GM19467 (cell line): ENCODE data around the gene PAX2.

ENCODE experiments used
- ATAC-seq: cut with Tn5 transposase; IDR thresholded peaks from one replicate; pipeline ENCODE4 v1.9.1; 2021; ENCODE audit warnings: mild to moderate bottlenecking, moderate library complexity; ENCODE audit not compliant: unreplicated experiment

The PAX2 gene

DNA sequence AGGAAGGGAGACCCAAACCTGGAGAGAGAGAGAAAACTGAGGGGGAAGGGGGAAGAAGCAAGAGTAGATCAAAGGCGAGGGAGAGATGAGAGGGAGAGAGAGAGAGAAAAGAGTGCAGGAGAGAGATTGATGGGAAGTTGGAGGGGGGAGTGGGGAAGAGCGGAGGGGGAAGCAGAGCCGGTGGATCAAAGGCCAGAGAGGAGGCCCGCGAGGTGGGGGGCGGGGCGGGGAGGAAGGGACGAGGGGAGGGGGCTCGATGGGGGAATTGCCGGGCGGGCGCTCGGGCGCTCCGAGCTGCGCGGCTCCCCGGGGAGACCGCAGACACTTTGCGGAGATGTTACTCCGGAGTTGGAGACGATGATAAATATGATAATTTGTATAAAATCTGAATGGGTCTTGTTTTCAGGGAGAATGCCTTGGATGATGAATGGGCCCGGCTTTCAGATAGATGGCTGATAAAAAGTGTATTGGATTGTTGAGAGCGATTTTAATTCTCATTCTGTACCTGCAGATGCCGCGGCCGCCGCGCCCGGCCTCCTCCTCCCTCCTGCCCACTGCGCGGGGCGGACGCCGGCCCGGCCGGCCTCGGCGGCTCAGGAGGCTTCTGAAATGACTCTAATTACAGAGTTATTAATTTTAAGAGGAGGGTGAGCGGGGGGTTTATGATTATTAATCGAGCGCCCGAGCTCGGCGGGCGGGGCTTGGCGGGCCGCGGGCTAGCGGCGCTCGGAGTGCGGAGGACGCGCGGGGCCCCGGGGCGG lies 21.4 kb upstream of the PAX2 start:
- ATAC-seq: no peak

DNA sequence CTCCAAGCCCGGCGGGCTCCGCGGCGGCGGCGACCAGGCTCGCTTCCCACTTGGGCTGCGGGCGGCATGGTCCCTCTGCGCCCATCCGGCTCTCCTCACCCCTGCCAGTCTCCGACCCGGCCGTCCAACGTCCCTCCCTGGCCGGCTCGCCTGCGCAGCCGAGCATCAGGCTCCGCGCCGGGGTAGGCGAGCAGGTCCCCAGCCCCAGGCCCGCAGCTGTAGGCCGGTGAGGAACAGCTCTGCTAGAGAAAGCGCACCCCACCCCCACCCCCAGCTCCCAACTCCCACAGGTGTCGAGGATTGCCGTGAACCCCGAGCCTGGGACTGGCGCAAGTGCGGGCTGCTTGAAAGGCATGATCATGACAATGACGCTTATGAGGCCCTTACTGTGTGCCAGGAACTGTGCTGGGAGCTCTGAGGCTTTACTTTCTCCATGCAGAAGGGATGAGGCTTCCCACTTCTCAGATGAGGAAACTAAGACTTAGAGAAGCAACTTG lies 20.8 kb upstream of the PAX2 start:
- ATAC-seq: no peak

DNA sequence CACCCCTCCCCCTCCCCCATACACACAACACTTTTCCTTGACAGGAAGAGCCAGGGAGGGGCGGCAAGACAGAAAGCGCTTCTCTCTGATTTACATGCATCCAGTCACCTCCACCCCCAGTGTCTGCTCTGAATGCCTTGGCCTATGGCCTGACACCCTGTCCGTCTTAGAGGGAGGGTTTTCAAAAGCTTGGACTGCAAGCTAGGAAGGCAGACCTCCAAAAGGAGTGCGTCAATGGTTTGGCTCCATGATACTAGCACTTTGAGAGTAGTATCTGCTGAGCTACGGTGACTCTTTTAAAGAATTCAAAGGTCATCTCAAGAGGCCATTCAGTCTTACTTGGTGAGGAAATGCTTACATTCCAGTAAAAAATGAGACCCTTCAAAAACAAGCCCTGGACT lies 20.3 kb upstream of the PAX2 start:
- ATAC-seq: no peak

DNA sequence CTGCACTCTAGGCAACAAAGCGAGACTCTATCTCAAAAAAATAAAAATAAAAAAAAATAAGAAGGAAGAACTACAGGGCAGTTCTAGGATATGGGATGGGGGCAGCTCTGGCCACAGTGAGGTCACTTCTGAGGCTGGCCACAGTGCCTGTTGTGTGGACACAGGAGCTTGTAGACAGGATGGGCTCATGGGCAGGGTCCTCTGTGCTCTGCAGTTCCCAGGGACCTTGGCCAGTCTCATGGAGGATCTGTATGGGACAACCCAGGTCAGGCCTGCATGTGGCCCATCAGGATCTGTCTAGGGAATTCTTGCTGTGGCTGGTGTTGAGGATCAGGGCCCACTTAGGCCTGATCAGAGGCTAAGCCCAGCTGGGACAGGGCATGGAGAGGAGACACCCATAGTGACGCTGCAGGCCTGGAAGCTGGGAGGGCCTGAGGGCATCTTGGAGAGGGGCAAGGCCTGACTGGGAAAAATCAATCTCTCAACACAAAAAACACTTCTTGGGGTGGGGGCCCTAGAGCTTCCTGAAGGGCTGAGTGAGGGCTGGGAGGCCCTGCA lies 19.4 kb upstream of the PAX2 start:
- no peak for ATAC-seq

DNA sequence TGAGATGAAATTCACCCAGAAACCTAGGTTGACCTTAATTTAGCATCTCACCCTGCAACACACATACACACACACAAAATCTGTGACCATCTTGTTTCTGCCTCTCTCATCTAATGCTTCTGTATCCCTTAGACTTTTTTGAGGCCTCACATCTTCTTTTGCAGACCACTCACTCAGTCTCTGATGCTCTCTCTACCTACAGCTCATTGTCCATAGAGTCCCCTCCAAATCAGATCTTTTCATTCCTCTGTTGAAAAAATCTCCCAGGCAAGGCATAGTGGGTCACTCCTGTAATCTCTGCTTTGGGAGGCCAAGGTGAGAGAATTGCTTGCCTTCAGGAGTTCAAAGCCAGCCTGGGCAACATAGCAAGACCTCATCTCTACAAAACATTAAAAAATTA lies 17.6 kb upstream of the PAX2 start:
- ATAC-seq: no peak

DNA sequence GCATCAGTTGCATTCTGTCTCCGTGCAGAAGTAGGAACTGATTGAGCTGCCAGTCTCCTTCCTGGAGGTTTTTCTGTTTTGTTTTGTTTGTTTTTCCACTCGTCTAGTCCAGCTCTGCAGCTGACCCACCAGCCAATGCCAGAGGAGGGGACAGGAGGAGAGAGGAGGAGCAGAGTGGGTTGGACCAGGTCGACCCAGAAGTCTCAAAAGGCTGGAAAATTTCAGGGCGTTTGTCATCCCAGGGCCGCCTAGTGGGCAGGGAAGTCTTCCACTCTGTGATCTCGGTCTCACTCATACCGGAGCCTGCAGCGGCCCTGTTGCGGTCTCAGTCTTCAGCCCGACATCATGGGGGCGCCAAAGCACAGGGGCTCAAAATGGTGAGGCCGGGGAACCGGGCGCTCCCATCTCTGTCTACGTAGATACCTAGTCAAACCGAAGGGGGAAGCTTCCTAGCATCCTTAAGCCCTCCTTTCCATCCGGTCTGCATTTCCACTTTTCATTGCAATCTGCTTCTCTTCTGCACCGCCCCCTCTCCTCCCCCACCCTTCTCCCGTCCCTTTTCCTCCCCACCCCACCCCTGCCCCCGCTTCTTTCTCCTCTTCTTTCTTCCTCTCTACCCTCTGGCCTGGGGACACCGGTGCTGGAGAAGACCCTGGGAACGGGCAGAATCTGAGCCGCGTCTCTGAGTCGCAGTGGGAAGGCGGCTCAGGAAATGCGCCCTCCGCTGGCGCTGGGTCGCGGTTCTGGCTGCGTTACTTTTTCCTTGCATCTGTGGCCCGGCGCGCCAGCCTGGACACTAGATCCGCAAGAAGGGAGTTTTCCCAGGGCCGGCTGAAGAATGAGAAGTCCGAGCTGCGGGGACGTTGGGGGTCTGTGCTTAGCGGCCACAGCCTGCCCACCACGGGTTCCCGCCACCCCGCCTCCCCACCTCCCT lies 16.2 kb upstream of the PAX2 start:
- ATAC-seq: no peak

DNA sequence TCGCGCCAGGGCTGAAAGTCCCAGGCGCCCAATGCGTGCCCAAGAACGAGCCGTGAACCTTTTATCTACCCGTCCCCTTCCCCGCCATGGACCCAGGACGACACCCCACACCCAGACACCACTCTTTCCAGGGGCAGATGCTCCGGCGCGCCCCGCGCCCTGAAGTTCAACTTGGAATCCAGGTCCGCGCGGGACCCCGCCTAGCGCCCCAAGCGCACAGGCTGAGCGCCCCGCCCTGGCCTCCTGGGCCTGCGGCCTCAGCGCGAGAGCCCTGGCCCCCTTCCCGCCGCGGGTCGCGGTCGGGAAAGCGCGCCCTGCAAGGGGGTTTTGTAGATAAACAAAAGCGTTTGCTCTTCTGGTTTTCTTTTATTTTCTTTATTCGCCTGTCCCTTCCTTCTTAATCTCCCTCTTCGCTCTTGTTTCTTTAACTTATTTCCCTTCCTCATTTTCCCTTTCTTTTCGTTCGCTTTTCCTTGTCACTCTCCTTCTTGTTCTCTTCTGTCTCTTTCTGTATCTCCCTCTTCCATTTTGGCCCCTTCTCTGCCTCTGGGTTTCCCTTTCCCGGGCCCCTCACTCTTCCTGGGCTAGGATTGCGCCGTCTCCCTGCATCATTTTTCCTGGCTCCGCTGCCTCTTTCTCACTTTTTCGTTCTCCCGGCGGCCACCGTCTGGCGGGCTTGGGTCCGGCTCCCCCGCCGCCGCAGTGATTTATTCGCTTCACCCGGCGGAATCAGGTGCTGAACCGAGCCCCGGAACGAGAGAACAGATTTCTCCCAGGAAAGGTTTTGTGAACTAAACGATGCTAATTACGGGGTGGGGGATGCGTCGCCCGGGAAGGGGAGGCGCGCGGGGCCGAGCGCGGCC lies 15.3 kb upstream of the PAX2 start:
- no peak for ATAC-seq

DNA sequence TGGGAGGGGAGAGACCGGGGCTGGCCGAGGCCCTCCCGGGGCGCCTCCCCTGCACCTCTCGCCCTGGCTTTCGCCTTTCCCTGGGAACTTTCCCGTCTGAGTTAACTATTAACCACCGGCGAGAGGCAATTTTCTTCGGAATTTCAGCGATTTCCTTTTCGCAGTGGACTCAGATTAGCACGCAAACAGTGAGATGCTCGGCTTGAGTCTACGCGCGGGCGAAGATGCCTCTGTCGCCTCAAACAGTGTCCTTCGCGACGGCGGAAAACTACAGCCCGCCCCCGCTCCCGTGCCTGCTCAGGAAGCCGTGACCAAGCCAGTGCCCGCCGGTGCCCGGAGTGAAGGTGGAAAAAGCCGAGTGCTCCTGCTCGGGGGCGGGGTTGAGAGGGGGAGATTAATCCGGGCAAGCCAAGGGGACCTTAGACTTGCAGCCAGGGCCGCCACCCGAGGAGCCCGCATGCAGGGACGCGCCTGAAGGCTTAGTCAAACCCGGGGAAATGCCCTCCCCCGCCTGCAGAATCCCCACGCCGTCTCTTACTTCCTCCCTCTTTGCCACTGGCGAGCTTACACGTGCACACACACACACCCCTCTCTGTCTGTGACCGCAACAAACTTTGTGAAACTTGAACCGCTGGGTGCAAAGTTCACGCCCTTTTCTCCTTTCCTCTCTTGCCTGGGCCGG lies 14.5 kb upstream of the PAX2 start:
- no peak for ATAC-seq

DNA sequence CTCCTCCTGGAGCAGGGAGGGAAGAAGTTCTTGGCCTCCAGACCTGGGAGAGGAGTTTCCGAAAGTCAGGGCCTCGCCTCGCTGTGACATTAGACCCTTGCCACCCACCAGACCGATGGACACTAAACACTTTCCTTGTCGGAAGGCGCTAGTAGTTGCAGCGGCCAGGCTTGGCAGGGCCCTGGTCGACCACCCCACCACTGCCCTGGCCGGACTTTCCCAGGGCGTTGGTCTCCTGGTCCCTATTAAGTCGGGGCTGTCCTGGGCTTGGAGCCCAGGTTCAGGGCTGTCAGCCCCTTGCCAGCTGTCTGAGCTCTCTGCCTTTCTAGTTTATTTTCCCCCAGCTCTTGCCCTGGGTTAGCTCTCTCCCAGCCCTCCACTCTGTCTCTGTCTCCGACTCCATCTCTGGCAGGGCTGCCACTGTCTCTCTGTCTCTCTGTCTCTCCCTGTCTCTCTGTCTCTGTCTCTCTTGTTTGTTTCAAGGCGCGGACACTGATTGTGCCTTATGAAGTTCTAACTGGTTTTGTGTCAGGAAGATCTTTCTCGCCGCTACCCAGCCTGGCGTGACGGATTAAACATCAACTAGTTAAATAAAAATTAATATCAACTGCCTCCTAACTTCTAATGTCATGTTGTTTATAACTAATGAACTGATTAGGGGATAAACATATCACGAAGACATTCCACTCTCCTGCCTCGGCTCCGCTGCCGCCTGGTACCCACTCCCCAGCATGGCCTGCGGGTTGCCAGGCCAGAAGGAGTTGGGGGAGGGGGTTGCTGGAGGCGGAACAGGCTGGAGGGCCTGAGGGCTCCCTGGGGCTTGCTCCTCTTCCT lies 13.8 kb upstream of the PAX2 start:
- ATAC-seq: no peak

DNA sequence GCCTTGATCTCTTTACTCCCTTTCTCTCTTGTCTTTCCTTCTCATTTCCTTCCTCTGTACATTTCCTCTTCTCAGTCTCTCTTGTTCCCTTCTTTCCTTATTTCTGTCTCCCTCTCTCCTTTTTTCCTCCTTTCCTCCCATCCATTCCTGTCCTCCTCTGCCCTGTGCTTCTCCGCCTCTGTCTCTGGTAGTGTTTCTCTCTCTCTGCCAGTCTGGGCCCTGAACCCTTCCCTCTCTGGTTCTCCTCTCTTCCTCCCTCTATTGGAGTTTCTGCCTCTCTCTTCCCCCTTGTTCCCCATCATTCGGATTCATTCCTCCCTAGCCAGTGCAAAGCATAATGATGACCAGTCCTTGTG lies 13.2 kb upstream of the PAX2 start:
- ATAC-seq: no peak

DNA sequence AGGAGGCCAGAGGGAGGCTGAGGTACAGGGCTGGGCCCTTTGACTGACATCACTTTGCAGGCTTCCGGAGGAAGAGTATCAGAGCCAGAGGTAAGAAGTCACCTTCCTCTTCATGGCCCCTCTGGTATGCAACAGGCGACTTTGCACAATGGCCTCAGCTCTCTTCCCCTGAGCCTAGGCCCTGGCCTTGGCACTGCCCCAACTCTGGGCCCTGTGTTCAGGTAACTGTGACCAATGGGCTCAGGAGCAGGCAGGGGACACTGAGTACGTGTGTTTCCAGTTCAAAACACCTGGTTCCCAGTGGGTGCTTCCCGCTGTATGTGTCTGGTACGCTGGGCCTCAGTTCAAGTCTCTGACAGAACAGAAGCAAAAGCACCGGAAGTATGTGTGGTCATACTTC lies 12.1 kb upstream of the PAX2 start:
- no peak for ATAC-seq

DNA sequence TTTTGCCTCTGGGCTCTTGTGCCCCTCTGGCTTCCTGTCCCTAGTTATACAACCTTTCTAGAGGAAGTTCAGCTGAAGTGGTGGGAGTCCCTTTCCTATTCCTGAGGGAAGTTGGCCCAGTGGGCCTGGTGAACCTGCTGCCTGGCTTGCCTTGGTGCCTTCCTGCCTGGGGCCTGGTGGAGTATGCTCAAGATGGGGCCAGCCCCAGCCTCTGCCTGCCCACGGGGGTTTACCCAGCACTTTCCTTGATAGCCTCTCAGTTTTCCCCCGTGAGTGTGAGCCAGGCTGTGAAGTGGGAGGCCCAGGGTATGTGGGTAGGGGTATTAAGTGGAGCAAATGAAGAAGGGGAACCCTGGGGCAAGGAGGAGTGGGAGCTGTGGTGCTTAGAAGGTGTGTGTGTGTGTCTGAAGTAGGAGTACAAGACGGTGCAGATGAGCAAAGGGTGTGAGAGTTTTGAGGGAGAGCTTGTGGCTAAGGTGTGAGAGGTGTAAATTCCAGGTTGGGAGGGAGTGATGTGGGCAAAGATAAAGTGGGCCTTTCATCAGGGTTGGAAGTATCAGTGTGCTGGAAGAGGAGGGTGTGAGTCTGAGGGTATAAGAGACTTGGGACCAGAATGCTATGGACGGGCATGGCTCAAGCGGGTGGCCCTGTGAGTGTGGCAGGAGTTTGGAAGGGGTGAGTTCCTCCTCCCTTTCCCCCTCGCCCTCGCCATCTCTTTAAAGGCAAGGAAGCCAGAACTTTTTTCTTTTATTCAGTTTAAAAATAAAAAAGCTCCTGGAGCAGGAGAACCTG lies 10.9 kb upstream of the PAX2 start:
- no peak for ATAC-seq

DNA sequence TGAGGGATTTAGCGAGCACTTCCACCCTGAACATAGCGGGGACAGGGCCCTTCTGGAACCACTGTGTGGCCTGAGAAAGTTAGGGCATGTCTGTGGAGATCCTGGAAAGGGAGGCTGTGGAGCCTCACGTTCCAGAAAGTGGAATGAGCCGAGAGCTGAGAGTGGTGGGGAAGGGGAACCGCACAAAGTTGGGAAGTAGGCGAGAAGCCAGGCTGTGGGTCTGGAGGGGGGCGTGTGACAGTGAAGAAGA lies 10.4 kb upstream of the PAX2 start:
- no peak for ATAC-seq

DNA sequence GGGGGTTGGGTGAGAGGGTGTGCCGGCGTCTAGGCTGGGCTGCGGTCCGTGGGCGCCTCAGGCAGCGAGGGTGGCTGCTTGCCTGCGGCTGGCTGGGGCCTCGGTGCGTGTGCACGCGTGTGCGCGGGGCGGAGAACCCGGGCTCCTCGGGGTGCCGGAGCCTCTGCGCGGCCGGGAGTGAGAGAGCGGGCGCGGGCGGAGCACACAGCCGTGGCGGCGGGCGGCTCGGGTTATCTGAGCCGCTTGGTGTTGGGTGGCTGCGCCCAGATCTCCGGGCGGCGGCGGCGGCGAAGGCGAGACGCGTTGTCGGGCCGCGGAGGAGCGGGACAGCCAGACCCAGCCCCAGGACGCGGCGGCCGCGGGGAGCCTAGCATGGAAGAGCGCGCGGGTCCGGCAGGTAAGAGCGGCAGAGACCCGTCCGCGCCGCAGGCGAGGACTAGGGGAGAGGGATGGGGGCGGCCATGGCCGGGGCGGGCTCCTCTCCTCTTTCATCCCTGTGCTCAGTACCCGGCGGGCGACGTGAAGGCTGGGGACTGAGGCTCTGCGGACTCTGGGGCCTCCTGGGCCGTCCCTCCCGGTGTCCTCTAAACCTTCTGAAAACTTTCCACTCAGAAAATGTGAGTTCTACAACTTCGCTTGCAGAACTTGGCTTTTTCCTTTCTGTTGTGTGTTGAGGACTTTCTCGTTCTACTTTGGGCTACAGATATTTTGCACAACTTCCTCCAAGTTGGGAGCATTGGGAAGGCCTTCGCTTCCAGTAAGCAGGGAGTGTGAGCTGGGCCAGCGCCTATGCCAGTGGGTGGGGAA lies 9.8 kb upstream of the PAX2 start:
- no peak for ATAC-seq

DNA sequence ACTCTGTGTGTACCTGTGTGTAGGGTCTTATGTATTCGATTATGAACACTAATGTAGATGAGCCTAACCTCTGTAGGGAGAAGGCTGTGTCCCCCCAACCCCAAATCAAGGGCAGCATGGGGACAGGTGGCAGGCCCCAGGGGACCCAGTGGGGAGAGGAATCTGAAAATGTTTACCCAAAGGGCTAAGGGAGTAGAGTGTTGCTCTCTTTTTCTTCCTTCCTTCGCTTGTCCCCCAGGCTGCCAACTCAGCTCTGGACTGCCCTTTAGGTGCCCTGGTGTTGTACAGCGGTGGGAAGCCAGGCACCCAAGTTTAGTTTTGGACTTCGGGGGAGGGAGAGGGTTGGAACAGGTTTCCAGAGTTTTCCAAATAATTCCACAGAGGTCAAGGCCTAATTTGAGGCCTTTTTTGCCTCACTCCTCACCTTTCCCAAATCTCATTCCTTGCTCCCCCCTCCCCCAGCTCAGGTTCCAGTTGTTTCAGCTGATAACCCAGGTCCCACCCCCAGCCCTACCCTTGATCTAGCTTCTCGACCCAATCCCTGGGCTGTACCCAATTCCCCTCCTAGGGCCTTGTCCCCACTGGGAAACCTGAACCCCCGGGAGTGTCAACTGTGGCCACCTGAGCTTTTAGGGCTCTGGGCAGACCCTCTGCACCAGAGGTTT lies 9.1 kb upstream of the PAX2 start:
- no peak for ATAC-seq

DNA sequence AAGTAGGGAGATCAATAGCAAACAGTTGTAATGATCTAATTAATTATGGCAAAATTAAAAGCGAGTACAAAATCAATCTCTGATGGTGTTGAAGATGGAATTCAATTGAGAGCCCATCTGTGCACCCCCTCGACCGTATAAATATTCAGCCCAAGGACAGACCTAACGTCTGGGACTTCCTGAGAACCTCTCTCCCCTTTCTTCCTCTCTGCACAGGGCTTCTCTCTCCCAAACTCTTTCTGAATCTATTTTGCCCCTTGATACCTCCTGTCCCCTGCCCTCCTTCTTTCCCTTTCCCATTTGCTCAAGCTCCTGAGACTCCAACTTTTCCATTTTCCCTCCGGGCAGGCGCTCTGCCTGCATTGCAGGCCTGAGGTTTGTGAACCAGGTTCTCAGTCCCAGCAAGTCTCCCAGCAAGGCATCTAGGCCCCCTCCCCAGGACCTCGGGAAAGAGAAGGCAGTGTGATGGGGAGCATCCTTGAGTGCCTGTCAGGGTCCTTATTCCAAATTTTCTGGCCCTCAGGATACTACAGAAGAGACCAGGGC lies 8.5 kb upstream of the PAX2 start:
- ATAC-seq: no peak

DNA sequence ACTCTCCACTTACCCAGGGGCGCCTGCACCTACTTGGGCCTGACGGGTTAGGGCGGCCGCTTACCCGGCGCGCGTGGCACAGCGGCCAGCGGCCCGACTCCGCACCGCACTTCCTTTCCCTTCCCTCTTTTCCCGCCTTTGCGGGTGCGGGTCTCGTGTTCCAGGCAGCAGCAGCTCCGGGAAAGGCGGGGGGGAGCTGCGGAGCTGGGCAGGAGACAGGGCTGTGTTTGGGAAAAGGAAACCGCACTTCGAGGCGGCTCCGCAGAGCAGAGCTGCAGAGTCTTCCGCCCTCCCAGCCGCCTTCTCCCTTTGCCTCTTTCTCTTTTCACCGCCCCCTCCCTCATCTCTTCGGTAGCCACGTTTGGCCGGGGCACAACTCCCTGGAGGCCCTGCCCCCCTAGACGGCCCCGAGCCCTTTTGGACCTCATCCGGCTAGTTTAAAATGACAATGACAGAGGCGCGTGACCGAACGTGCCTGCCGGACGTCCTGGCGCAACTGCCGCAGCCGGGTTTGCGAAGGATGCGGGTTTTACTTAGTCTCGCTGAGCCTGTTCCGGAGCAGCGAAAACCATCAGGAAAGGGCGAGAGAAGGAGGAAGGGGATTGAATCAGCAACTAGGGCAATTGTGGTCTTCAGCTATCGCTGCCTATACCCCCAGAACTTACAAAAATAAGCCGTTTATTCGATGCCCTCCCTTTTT lies 7.9 kb upstream of the PAX2 start:
- no peak for ATAC-seq
